ENCODE measurements around the gene PLCB4.

Gene PLCB4

GRCh38 chr20:9102456-9102855 is 33.6 kb downstream of the PLCB4 start:
- Histone ChIP-seq H3K79me2 (ENCODE audit: insufficient read depth, low read length) (no peaks in the 10 kb centered on the region), H2AFZ (ENCODE audit: low read depth, low read length, severe bottlenecking) (no peak overlapping the region), H3K4me2 (ENCODE audit: low read depth, low read length, poor library complexity, severe bottlenecking) (no peak overlapping the region), H3K36me3 (ENCODE audit: low read length) (no peaks in the 10 kb centered on the region), H4K20me1 (ENCODE audit: low read depth, low read length) (no peaks in the 10 kb centered on the region), H3K9ac (ENCODE audit: low read length) (no peak overlapping the region), H3K27ac (ENCODE audit: low read depth, low read length) (no peak overlapping the region), H3K27me3 (ENCODE audit: low read length) (no peaks in the 10 kb centered on the region), H3K9me2 (replicated peaks; ENCODE audit: insufficient read depth, low read length) (no peaks in the 10 kb centered on the region), H3K9me3 (ENCODE audit: insufficient read depth, low read length) (no peaks in the 10 kb centered on the region), H3F3A (ENCODE audit: insufficient read depth) (no peaks in the 10 kb centered on the region), H3K4me3 (ENCODE audit: insufficient read depth, low read length, poor library complexity, severe bottlenecking) (no peak overlapping the region)
- TF ChIP-seq EZH2phosphoT487 (conservative IDR thresholded peaks at IDR 0.05; ENCODE audit: low read length): no peak
- TF ChIP-seq, protein P1, sequence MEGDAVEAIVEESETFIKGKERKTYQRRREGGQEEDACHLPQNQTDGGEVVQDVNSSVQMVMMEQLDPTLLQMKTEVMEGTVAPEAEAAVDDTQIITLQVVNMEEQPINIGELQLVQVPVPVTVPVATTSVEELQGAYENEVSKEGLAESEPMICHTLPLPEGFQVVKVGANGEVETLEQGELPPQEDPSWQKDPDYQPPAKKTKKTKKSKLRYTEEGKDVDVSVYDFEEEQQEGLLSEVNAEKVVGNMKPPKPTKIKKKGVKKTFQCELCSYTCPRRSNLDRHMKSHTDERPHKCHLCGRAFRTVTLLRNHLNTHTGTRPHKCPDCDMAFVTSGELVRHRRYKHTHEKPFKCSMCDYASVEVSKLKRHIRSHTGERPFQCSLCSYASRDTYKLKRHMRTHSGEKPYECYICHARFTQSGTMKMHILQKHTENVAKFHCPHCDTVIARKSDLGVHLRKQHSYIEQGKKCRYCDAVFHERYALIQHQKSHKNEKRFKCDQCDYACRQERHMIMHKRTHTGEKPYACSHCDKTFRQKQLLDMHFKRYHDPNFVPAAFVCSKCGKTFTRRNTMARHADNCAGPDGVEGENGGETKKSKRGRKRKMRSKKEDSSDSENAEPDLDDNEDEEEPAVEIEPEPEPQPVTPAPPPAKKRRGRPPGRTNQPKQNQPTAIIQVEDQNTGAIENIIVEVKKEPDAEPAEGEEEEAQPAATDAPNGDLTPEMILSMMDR (IDR thresholded peaks at IDR 0.05; ENCODE audit: insufficient read depth, low read length, poor library complexity, severe bottlenecking): no peak

- Histone ChIP-seq H3K27ac (ENCODE audit: low read depth, low read length) (no peak overlapping the region), H3K9me3 (ENCODE audit: insufficient read depth, low read length) (no peaks in the 10 kb centered on the region), H3F3A (ENCODE audit: insufficient read depth) (no peaks in the 10 kb centered on the region), H3K27me3 (ENCODE audit: low read length) (no peaks in the 10 kb centered on the region), H3K79me2 (ENCODE audit: insufficient read depth, low read length) (no peaks in the 10 kb centered on the region), H3K36me3 (ENCODE audit: low read length) (no peaks in the 10 kb centered on the region), H3K4me2 (ENCODE audit: low read depth, low read length, poor library complexity, severe bottlenecking) (no peak overlapping the region), H3K9ac (ENCODE audit: low read length) (no peak overlapping the region), H4K20me1 (ENCODE audit: low read depth, low read length) (no peaks in the 10 kb centered on the region), H3K4me3 (ENCODE audit: insufficient read depth, low read length, poor library complexity, severe bottlenecking) (no peak overlapping the region), H3K9me2 (replicated peaks; ENCODE audit: insufficient read depth, low read length) (no peaks in the 10 kb centered on the region), H2AFZ (ENCODE audit: low read depth, low read length, severe bottlenecking) (no peak overlapping the region)
- TF ChIP-seq EZH2phosphoT487 (conservative IDR thresholded peaks at IDR 0.05; ENCODE audit: low read length): no peak
- TF ChIP-seq, protein P1 (IDR thresholded peaks at IDR 0.05; ENCODE audit: insufficient read depth, low read length, poor library complexity, severe bottlenecking): no peak
Measured at GRCh38 chr20:9103955-9104354, 35.1 kb downstream of the PLCB4 start.

GRCh38 chr20:9108260-9108659 is 39.4 kb downstream of the PLCB4 start:
- Histone ChIP-seq H3F3A (ENCODE audit: insufficient read depth) (no peaks in the 10 kb centered on the region), H3K36me3 (ENCODE audit: low read length) (no peaks in the 10 kb centered on the region), H3K9me3 (ENCODE audit: insufficient read depth, low read length) (no peaks in the 10 kb centered on the region), H4K20me1 (ENCODE audit: low read depth, low read length) (no peaks in the 10 kb centered on the region), H3K79me2 (ENCODE audit: insufficient read depth, low read length) (no peaks in the 10 kb centered on the region), H3K9ac (ENCODE audit: low read length) (no peak overlapping the region), H3K4me3 (ENCODE audit: insufficient read depth, low read length, poor library complexity, severe bottlenecking) (no peak overlapping the region), H3K9me2 (replicated peaks; ENCODE audit: insufficient read depth, low read length) (no peaks in the 10 kb centered on the region), H2AFZ (ENCODE audit: low read depth, low read length, severe bottlenecking) (no peak overlapping the region), H3K27me3 (ENCODE audit: low read length) (no peaks in the 10 kb centered on the region), H3K4me2 (ENCODE audit: low read depth, low read length, poor library complexity, severe bottlenecking) (no peak overlapping the region), H3K27ac (ENCODE audit: low read depth, low read length) (no peak overlapping the region)
- no peak for TF ChIP-seq EZH2phosphoT487 (conservative IDR thresholded peaks at IDR 0.05; ENCODE audit: low read length)
- TF ChIP-seq, protein P1 (IDR thresholded peaks at IDR 0.05; ENCODE audit: insufficient read depth, low read length, poor library complexity, severe bottlenecking): no peak

Data from SU-DHL-6 (cell line).